OCI-LY1 (cell line): Measurements from ENCODE around the gene GK2.

ENCODE experiments used
- H2AFZ ChIP-seq: fragments of 200-600 bp; sonication (generic), shearing (Covaris generic); 2 replicates; pipeline ENCODE4 v1.6.0; 2014; ENCODE audit warnings: antibody characterized with exemption, mild to moderate bottlenecking, low read length
- H3F3A ChIP-seq: fragments of 200-600 bp; sonication (generic), shearing (Covaris generic); 2 replicates; pipeline ENCODE4 v1.6.0; 2014; ENCODE audit warnings: mild to moderate bottlenecking, antibody characterized with exemption, low read length, moderate library complexity; ENCODE audit not compliant: insufficient read depth
- H3K27ac ChIP-seq: fragments of 200-600 bp; sonication (generic); 2 replicates; pipeline ENCODE4 v1.5.1; 2014; ENCODE audit warnings: low read length, mixed run types, mild to moderate bottlenecking, low read depth; ENCODE audit not compliant: poor library complexity, severe bottlenecking
- H3K27me3 ChIP-seq: fragments of 200-600 bp; sonication (generic); 2 replicates; pipeline ENCODE4 v1.6.0; 2014; ENCODE audit warnings: antibody characterized with exemption, mild to moderate bottlenecking, low read length, moderate library complexity; ENCODE audit not compliant: insufficient read depth
- H3K36me3 ChIP-seq: fragments of 200-600 bp; sonication (generic); 2 replicates; pipeline ENCODE4 v1.6.1; 2014; ENCODE audit warnings: mild to moderate bottlenecking, antibody characterized with exemption, low read length, moderate library complexity, mixed read lengths; ENCODE audit not compliant: insufficient read depth
- H3K4me1 ChIP-seq: fragments of 200-600 bp; sonication (generic); 2 replicates; pipeline ENCODE4 v1.5.1; 2014; ENCODE audit warnings: mild to moderate bottlenecking, low read length, moderate library complexity; ENCODE audit not compliant: insufficient read depth, severe bottlenecking
- H3K4me2 ChIP-seq: fragments of 200-600 bp; sonication (generic), shearing (Covaris generic); 2 replicates; pipeline ENCODE4 v1.6.1; 2014; ENCODE audit warnings: low read length
- H3K4me3 ChIP-seq: fragments of 200-600 bp; sonication (generic); 2 replicates; pipeline ENCODE4 v1.5.1; 2014; ENCODE audit warnings: low read length, low read depth, mild to moderate bottlenecking, mixed read lengths; ENCODE audit not compliant: poor library complexity, severe bottlenecking
- H3K79me2 ChIP-seq: fragments of 200-600 bp; shearing (Covaris generic); 2 replicates; pipeline ENCODE4 v1.6.1; 2016; ENCODE audit warnings: mixed run types, low read length, mixed read lengths; ENCODE audit not compliant: insufficient read depth
- H3K9ac ChIP-seq: fragments of 200-600 bp; sonication (generic), shearing (Covaris generic); 2 replicates; pipeline ENCODE4 v1.6.1; 2014; ENCODE audit warnings: mild to moderate bottlenecking, low read length, mixed read lengths
- H3K9me2 ChIP-seq: fragments of 200-600 bp; sonication (generic), shearing (Covaris generic); 2 replicates; pipeline ENCODE4 v1.6.1; 2014; ENCODE audit warnings: low read depth, mild to moderate bottlenecking, low read length, mixed read lengths
- H3K9me3 ChIP-seq: fragments of 200-600 bp; shearing (Covaris generic); 2 replicates; pipeline ENCODE4 v1.6.1; 2014; ENCODE audit warnings: low read length, mixed read lengths
- H4K20me1 ChIP-seq: fragments of 200-600 bp; sonication (generic), shearing (Covaris generic); 2 replicates; pipeline ENCODE4 v1.6.0; 2016; ENCODE audit warnings: mild to moderate bottlenecking, low read length; ENCODE audit not compliant: insufficient read depth
- CTCF ChIP-seq: fragments of 200-600 bp; sonication (generic), shearing (Covaris generic); IDR thresholded peaks from 2 replicates; pipeline ENCODE4 v1.5.1; 2017; ENCODE audit warnings: mild to moderate bottlenecking, antibody characterized with exemption, low read length, moderate library complexity, mixed read lengths
- EZH2 ChIP-seq: fragments of 200-600 bp; sonication (generic), shearing (Covaris generic); IDR thresholded peaks from 2 replicates; pipeline ENCODE4 v1.8.0; 2017; ENCODE audit warnings: borderline replicate concordance, mixed run types, mild to moderate bottlenecking, antibody characterized with exemption, low read length, moderate library complexity, mixed read lengths

The GK2 gene

GRCh38 chr4:79426989-79427388, 19.0 kb upstream of the GK2 start:
- H3F3A ChIP-seq, result no peaks in the 10 kb centered on the region
- H3K9me2 ChIP-seq, result no peaks in the 10 kb centered on the region
- no peak for TF ChIP-seq CTCF
- no peak for TF ChIP-seq EZH2
- H2AFZ ChIP-seq, result no peak overlapping the region
- H3K9ac ChIP-seq, result no peak overlapping the region
- no peaks in the 10 kb centered on the region for H3K36me3 ChIP-seq
- no peaks in the 10 kb centered on the region for H4K20me1 ChIP-seq
- H3K27ac ChIP-seq, result no peak overlapping the region
- H3K4me3 ChIP-seq, result no peak overlapping the region
- H3K27me3 ChIP-seq, result no peaks in the 10 kb centered on the region
- H3K9me3 ChIP-seq, result no peaks in the 10 kb centered on the region
- no peaks in the 10 kb centered on the region for H3K4me1 ChIP-seq
- no peak overlapping the region for H3K4me2 ChIP-seq
- H3K79me2 ChIP-seq, result no peaks in the 10 kb centered on the region

- Histone ChIP-seq H2AFZ (no peak overlapping the region), H3K36me3 (no peaks in the 10 kb centered on the region), H4K20me1 (no peaks in the 10 kb centered on the region), H3K4me3 (no peak overlapping the region), H3K9me2 (no peaks in the 10 kb centered on the region), H3K27me3 (no peaks in the 10 kb centered on the region), H3K9ac (no peak overlapping the region), H3K79me2 (no peaks in the 10 kb centered on the region), H3K9me3 (no peaks in the 10 kb centered on the region), H3K27ac (no peak overlapping the region), H3K4me2 (no peak overlapping the region), H3F3A (no peaks in the 10 kb centered on the region), H3K4me1 (no peaks in the 10 kb centered on the region)
- TF ChIP-seq CTCF (no peak), EZH2 (no peak)
Observed at GRCh38 chr4:79425586-79425985, 17.6 kb upstream of the GK2 start.

- H3F3A ChIP-seq, result no peaks in the 10 kb centered on the region
- H3K79me2 ChIP-seq, result no peaks in the 10 kb centered on the region
- TF ChIP-seq CTCF (no peak), EZH2 (no peak)
- no peak overlapping the region for H3K9ac ChIP-seq
- H3K9me2 ChIP-seq, result no peaks in the 10 kb centered on the region
- H4K20me1 ChIP-seq, result no peaks in the 10 kb centered on the region
- H3K4me1 ChIP-seq, result no peaks in the 10 kb centered on the region
- H3K27ac ChIP-seq, result no peak overlapping the region
- H3K36me3 ChIP-seq, result no peaks in the 10 kb centered on the region
- no peak overlapping the region for H3K4me3 ChIP-seq
- no peaks in the 10 kb centered on the region for H3K27me3 ChIP-seq
- no peaks in the 10 kb centered on the region for H3K9me3 ChIP-seq
- no peak overlapping the region for H2AFZ ChIP-seq
- H3K4me2 ChIP-seq, result no peak overlapping the region
Observed at GRCh38 chr4:79421483-79421882, 13.5 kb upstream of the GK2 start.
